GM12878 (cell line): ENCODE data around the gene AKTIP. TPM values are rescaled to one million over a fixed set of nuclear protein-coding genes. Genes with fewer than 3 reads are reported as not detected.

Experiments used
- ATAC-seq: fragments of 200-7000 bp; cut with Tn5 transposase; 3 replicates; pipeline ENCODE4 v1.9.1; 2020; ENCODE audit warnings: mild to moderate bottlenecking, moderate library complexity
- BruUV-seq: library from RNA; stranded (reverse); fragments of 400-500 nt; replicated peaks from 2 replicates; lab custom pipeline; 2021; lab: Mats Ljungman, UMichigan
- CTCF ChIA-PET: fragments of 300-600 bp; sonication (Branson Sonifier 250); formaldehyde crosslinking; extraction: SDS; loops from one replicate; lab custom pipeline; 2021; ENCODE audit warnings: inconsistent platforms; lab: Yijun Ruan, JAX
- POLR2A ChIA-PET: fragments of 350-600 bp; formaldehyde crosslinking; extraction: SDS; loops from one replicate; lab custom pipeline; 2021; ENCODE audit warnings: inconsistent platforms; lab: Charles Lee
- RAD21 ChIA-PET: fragments of 300-600 bp; sonication (Branson Sonifier 250); formaldehyde crosslinking; loops from one replicate; lab custom pipeline; 2023; ENCODE audit warnings: antibody characterized with exemption; ENCODE audit not compliant: unreplicated experiment; lab: Charles Lee
- SMC1A ChIA-PET: fragments of 300-600 bp; sonication (Branson Sonifier 250); formaldehyde crosslinking; loops from one replicate; lab custom pipeline; 2023; ENCODE audit not compliant: unreplicated experiment, uncharacterized antibody; lab: Charles Lee
- DNase-seq: peaks from one replicate; pipeline ENCODE4 v3.0.0-alpha.2; 2011; ENCODE audit warnings: low read depth, low spot score
- FAIRE-seq: peaks from 3 replicates; lab custom pipeline; 2011; peaks lifted over from hg19 to GRCh38; lab: Jason Lieb, UNC
- H2AFZ ChIP-seq: 2 replicates; pipeline ENCODE4 v1.6.0; 2011; ENCODE audit warnings: low read depth, low read length, control low read depth; ENCODE audit not compliant: control insufficient read depth
- H3K27ac ChIP-seq: 2 replicates; pipeline ENCODE4 v1.5.1; 2011; ENCODE audit warnings: control low read depth; ENCODE audit not compliant: control insufficient read depth, insufficient read depth
- H3K27me3 ChIP-seq, 2 experiments: replicated peaks in 1 of 2; 2 replicates each; pipeline versions ENCODE4 v1.6.0 to v1.6.1; 2011; ENCODE audit warnings: low read length in 1 of 2; ENCODE audit not compliant: control insufficient read depth in 2 of 2, insufficient read depth in 2 of 2
- H3K36me3 ChIP-seq, 2 experiments: 2 replicates each; pipeline ENCODE4 v1.5.1; 2011; ENCODE audit warnings: low read length in 1 of 2; ENCODE audit not compliant: control insufficient read depth in 2 of 2, insufficient read depth in 2 of 2
- H3K4me1 ChIP-seq: 2 replicates; pipeline ENCODE4 v1.6.1; 2011; ENCODE audit warnings: mild to moderate bottlenecking, low read length, moderate library complexity, mixed read lengths; ENCODE audit not compliant: control insufficient read depth, insufficient read depth
- H3K4me2 ChIP-seq: 2 replicates; pipeline ENCODE4 v1.6.0; 2011; ENCODE audit warnings: control low read depth; ENCODE audit not compliant: control insufficient read depth, insufficient read depth
- H3K4me3 ChIP-seq: fragments of 200-600 bp; sonication (generic); 2 replicates; pipeline ENCODE4 v1.5.1; 2016
- H3K79me2 ChIP-seq: 2 replicates; pipeline ENCODE4 v1.6.0; 2011; ENCODE audit warnings: low read length; ENCODE audit not compliant: control insufficient read depth, insufficient read depth
- H3K9ac ChIP-seq: 2 replicates; pipeline ENCODE4 v1.8.0; 2011; ENCODE audit warnings: low read length, control low read depth, mixed read lengths; ENCODE audit not compliant: control insufficient read depth, insufficient read depth
- H3K9me3 ChIP-seq: replicated peaks from 3 replicates; pipeline ENCODE4 v1.5.1; 2011; ENCODE audit warnings: mild to moderate bottlenecking, low read length; ENCODE audit not compliant: control insufficient read depth, insufficient read depth
- H4K20me1 ChIP-seq: 2 replicates; pipeline ENCODE4 v1.6.0; 2011; ENCODE audit not compliant: control insufficient read depth, insufficient read depth
- JUND ChIP-seq: IDR thresholded peaks from 2 replicates; pipeline ENCODE4 v1.6.1; 2012; ENCODE audit warnings: low read depth, mild to moderate bottlenecking, low read length, improper control_type of control experiment, moderate library complexity
- MYC ChIP-seq: IDR thresholded peaks from 2 replicates; pipeline ENCODE4 v1.6.1; 2011; ENCODE audit warnings: mild to moderate bottlenecking, low read length, moderate library complexity, inconsistent platforms; ENCODE audit not compliant: insufficient read depth, insufficient replicate concordance, insufficient read length, severe bottlenecking
- WRNIP1 ChIP-seq: IDR thresholded peaks from 2 replicates; pipeline ENCODE4 v1.6.1; 2011; ENCODE audit warnings: low read depth, low read length, improper control_type of control experiment, borderline replicate concordance
- WGBS: methylation state at CpG from one replicate; pipeline ENCODE4 v1.1.6; 2016; ENCODE audit warnings: low lambda C conversion rate; ENCODE audit not compliant: insufficient replicate concordance, insufficient coverage; ENCODE audit errors: missing lambda C conversion rate; 5-methylcytosine and 5-hydroxymethylcytosine counted together
- in situ Hi-C: fragments of 300-500 bp; cut with MboI; formaldehyde crosslinking; loops from 9 replicates; pipeline ENCODE4 v1.14.3; 2018; ENCODE audit warnings: mixed read lengths
- intact Hi-C: fragments of 100-400 bp; cut with micrococcal nuclease; formaldehyde crosslinking; loops from one replicate; pipeline ENCODE4 v1.14.2; 2022; ENCODE audit not compliant: unreplicated experiment
- polyA plus RNA-seq, 11 experiments: library from polyadenylated mRNA; depleted of rRNA in 4 of 11; unstranded in 6 of 11; stranded (reverse) in 5 of 11; fragments of >200 nt; fragmentation: Nextera tagmentation in 4 of 11; fragmentation: Illumina TruSeq in 1 of 11; extraction: Ambion mirVana in 4 of 11; extraction: Trizol in 1 of 11; gene quantifications; 1 replicate in 1 of 11; 2 replicates in 10 of 11; pipeline versions ENCODE4 v1.2.1 to v1.2.3, GENCODE V29; 2011 to 2016; ENCODE audit warnings: inconsistent platforms in 2 of 11, missing spikeins in 2 of 11, low read depth in 1 of 11
- small RNA-seq: library from RNA; depleted of rRNA; stranded (forward); fragments of <200 nt; gene quantifications from one replicate; pipeline ENCODE3, GENCODE V24; 2014
- total RNA-seq, 4 experiments: library from RNA; depleted of rRNA in 3 of 4; stranded (reverse); fragments of >200 nt in 3 of 4; fragmentation: Illumina TruSeq in 1 of 4; extraction: Trizol in 1 of 4; gene quantifications; 2 replicates each; pipeline versions ENCODE4 v1.2.1 to v1.2.3, GENCODE V29; 2013 to 2021

AKTIP gene
- total and polyA plus RNA-seq, 10 of the 15 experiments (the other 5 are each of a cell fraction or from before 2014, with no cell fraction given), result 11.4 to 22.9 (median 13.6) TPM

DNA sequence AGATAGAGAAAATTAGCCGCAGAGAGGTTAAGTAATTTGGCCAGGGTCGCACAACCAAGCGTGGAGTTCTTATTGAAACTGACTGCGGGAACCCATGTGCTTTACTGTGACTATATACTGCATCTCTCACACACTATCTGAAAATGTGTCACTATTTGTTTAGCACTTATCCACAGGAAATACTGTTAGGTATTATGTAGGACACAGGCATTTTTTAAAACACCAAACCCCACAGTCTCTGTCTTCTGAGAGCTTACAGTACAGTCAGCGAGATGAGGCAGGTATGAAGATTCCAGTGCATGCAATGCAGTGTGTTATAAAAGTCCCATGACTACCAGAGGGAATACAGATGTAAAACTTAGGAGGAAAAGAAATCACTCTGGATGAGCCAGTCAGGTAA is 57.5 kb downstream of the AKTIP start:
- WGBS, result 98% methylated on average over 5 of the region's 5 CpGs
- no peaks in the 10 kb centered on the region for H4K20me1 ChIP-seq
- H2AFZ ChIP-seq, result no peak overlapping the region
- TSS peak; percentile 16 for BruUV-seq
- H3K27me3 ChIP-seq, result no peaks in the 10 kb centered on the region
- intact Hi-C loops (no loop called here), in situ Hi-C loops (loop anchor here (10.0 kb wide), 1 partner anchor 381 kb away; no protein-coding TSS in a partner anchor)
- DNase-seq, result no peak
- peaks cover 0 to 7% of the 10 kb centered on the region in 2 experiments; a peak in 2 of 4 replicates for H3K36me3 ChIP-seq
- CTCF ChIA-PET, result interaction anchor here (1.0 to 1.4 kb wide), 2 partner anchors 65 to 134 kb away, joined by 3 read pairs; no protein-coding TSS in a partner anchor
- H3K4me2 ChIP-seq, result no peak overlapping the region
- no peak overlapping the region for H3K27ac ChIP-seq
- RAD21 ChIA-PET, result interaction anchor here (0.7 to 1.5 kb wide), 4 partner anchors 12 to 393 kb away, joined by 3 to 4 read pairs (median 3); partner anchors contain the start of gene CHD9NB
- H3K9me3 ChIP-seq, result no peaks in the 10 kb centered on the region
- H3K9ac ChIP-seq, result no peak overlapping the region
- no peaks in the 10 kb centered on the region for H3K79me2 ChIP-seq
- no peak for FAIRE-seq
- H3K4me3 ChIP-seq, result no peak overlapping the region
- SMC1A ChIA-PET, result interaction anchor here (0.7 to 4.5 kb wide), 5 partner anchors 9 to 105 kb away, joined by 3 to 30 read pairs (median 4); no protein-coding TSS in a partner anchor
- TF ChIP-seq WRNIP1 (no peak), MYC (no peak), JUND (no peak)
- POLR2A ChIA-PET, result interaction anchor here (0.6 to 0.9 kb wide), 2 partner anchors 86 to 87 kb away, joined by 3 to 5 read pairs; no protein-coding TSS in a partner anchor
- no peak for ATAC-seq
- no peaks in the 10 kb centered on the region for H3K4me1 ChIP-seq

Small RNA genes lying within 50 kb of the gene (small RNA-seq; reads per million reads assigned to genes)
- gene RNU6-1153P, result not detected

Other genes with a start within 250 kb of the AKTIP start
- 35.7 and 47.3 TPM in 2 replicates for gene RBL2, start 68.7 kb downstream of the AKTIP start, total RNA-seq (2014; rRNA removed)
- gene RBL2, start 68.7 kb downstream of the AKTIP start, total RNA-seq (2014; rRNA removed; fragmentation: Illumina TruSeq; extraction: Trizol), result 34.9 and 35.4 TPM in 2 replicates
- 34.8 and 35.1 TPM in 2 replicates for gene RBL2, start 68.7 kb downstream of the AKTIP start, total RNA-seq (2021)
- gene RBL2, start 68.7 kb downstream of the AKTIP start, polyA plus RNA-seq (2011; rRNA removed), result 107 and 128 TPM in 2 replicates
- 46.2 and 61.4 TPM in 2 replicates for gene RBL2, start 68.7 kb downstream of the AKTIP start, polyA plus RNA-seq (2014; fragmentation: Illumina TruSeq; extraction: Trizol)
- gene RBL2, start 68.7 kb downstream of the AKTIP start, polyA plus RNA-seq (2014; fragmentation: Nextera tagmentation; extraction: Ambion mirVana), result 10 to 100 TPM; 10.0 to 10.4 TPM
- gene RBL2, start 68.7 kb downstream of the AKTIP start, polyA plus RNA-seq (2014; rRNA removed), result 34.9 and 45.9 TPM in 2 replicates
- gene RBL2, start 68.7 kb downstream of the AKTIP start, polyA plus RNA-seq (2016; fragmentation: Nextera tagmentation; extraction: Ambion mirVana), result 10 to 100 TPM; 42.3 to 42.5 TPM
- 3.8 and 4.9 TPM in 2 replicates for gene RPGRIP1L, start 200.7 kb upstream of the AKTIP start, total RNA-seq (2014; rRNA removed)
- gene RPGRIP1L, start 200.7 kb upstream of the AKTIP start, total RNA-seq (2014; rRNA removed; fragmentation: Illumina TruSeq; extraction: Trizol), result 6.7 and 7.0 TPM in 2 replicates
- gene RPGRIP1L, start 200.7 kb upstream of the AKTIP start, total RNA-seq (2021), result 4.7 and 5.1 TPM in 2 replicates
- gene RPGRIP1L, start 200.7 kb upstream of the AKTIP start, polyA plus RNA-seq (2011; rRNA removed), result 3.5 and 5.7 TPM in 2 replicates
- gene RPGRIP1L, start 200.7 kb upstream of the AKTIP start, polyA plus RNA-seq (2014; fragmentation: Illumina TruSeq; extraction: Trizol), result 5.2 and 7.0 TPM in 2 replicates
- 1 to 10 TPM; 3.9 to 4.0 TPM for gene RPGRIP1L, start 200.7 kb upstream of the AKTIP start, polyA plus RNA-seq (2014; fragmentation: Nextera tagmentation; extraction: Ambion mirVana)
- gene RPGRIP1L, start 200.7 kb upstream of the AKTIP start, polyA plus RNA-seq (2014; rRNA removed), result 3.4 and 4.1 TPM in 2 replicates
- gene RPGRIP1L, start 200.7 kb upstream of the AKTIP start, polyA plus RNA-seq (2016; fragmentation: Nextera tagmentation; extraction: Ambion mirVana), result 1 to 10 TPM; 6.6 to 9.6 TPM
- gene FTO, start 200.9 kb upstream of the AKTIP start, total RNA-seq (2014; rRNA removed), result 39.9 and 41.1 TPM in 2 replicates
- gene FTO, start 200.9 kb upstream of the AKTIP start, total RNA-seq (2014; rRNA removed; fragmentation: Illumina TruSeq; extraction: Trizol), result 50.0 and 52.5 TPM in 2 replicates
- 51.7 and 55.0 TPM in 2 replicates for gene FTO, start 200.9 kb upstream of the AKTIP start, total RNA-seq (2021)
- 33.7 and 47.8 TPM in 2 replicates for gene FTO, start 200.9 kb upstream of the AKTIP start, polyA plus RNA-seq (2011; rRNA removed)
- 55.0 and 60.6 TPM in 2 replicates for gene FTO, start 200.9 kb upstream of the AKTIP start, polyA plus RNA-seq (2014; fragmentation: Illumina TruSeq; extraction: Trizol)
- gene FTO, start 200.9 kb upstream of the AKTIP start, polyA plus RNA-seq (2014; fragmentation: Nextera tagmentation; extraction: Ambion mirVana), result 10 to 100 TPM; 20.1 to 20.3 TPM
- gene FTO, start 200.9 kb upstream of the AKTIP start, polyA plus RNA-seq (2014; rRNA removed), result 36.2 and 39.3 TPM in 2 replicates
- 10 to 100 TPM; 46.3 to 49.8 TPM for gene FTO, start 200.9 kb upstream of the AKTIP start, polyA plus RNA-seq (2016; fragmentation: Nextera tagmentation; extraction: Ambion mirVana)